Panc1 (cell line): Measurements from ENCODE around the gene PIGR.

Experiments used
- CTCF ChIP-seq: fragments of 450-650 bp; IDR thresholded peaks from 2 replicates; pipeline ENCODE4 v1.5.1; 2017; ENCODE audit warnings: mild to moderate bottlenecking
- POLR2AphosphoS5 ChIP-seq: IDR thresholded peaks from 2 replicates; pipeline ENCODE4 v1.6.1; 2012; ENCODE audit warnings: mild to moderate bottlenecking, low read depth, low read length, moderate library complexity
- REST ChIP-seq, 2 experiments: IDR thresholded peaks; 2 replicates each; pipeline ENCODE4 v1.6.1; 2011 to 2012; ENCODE audit warnings: low read depth in 2 of 2, control low read depth in 1 of 2, low read length in 1 of 2, mild to moderate bottlenecking in 1 of 2, moderate library complexity in 1 of 2; ENCODE audit not compliant: insufficient read depth in 1 of 2
- SIN3A ChIP-seq: IDR thresholded peaks from 2 replicates; pipeline ENCODE4 v1.6.1; 2012; ENCODE audit warnings: low read depth, mild to moderate bottlenecking, low read length, moderate library complexity, borderline replicate concordance; ENCODE audit not compliant: insufficient read depth
- TCF7L2 ChIP-seq: IDR thresholded peaks from 2 replicates; pipeline ENCODE4 v1.6.1; 2011; ENCODE audit warnings: mild to moderate bottlenecking, low read depth, low read length, inconsistent platforms

- TF ChIP-seq CTCF (no peak), POLR2AphosphoS5 (no peak), SIN3A (no peak), REST (IDR thresholded peaks at IDR 0.05; ENCODE audit: insufficient read depth in 1 of 2, low read depth in 2 of 2, low read length in 1 of 2) (no peak), TCF7L2 (no peak)
These were observed 24.4 kb downstream of the PIGR start, which contains the start of gene FCMR for GRCh38 chr1:206921772-206922265.
